ENCODE results near the gene TACC3.
"Not testable (repeated sequence)": the region's sequence is repeated elsewhere in the genome, so short reads cannot be mapped to it uniquely, and the experiment has no call there.

TACC3 gene

DNA sequence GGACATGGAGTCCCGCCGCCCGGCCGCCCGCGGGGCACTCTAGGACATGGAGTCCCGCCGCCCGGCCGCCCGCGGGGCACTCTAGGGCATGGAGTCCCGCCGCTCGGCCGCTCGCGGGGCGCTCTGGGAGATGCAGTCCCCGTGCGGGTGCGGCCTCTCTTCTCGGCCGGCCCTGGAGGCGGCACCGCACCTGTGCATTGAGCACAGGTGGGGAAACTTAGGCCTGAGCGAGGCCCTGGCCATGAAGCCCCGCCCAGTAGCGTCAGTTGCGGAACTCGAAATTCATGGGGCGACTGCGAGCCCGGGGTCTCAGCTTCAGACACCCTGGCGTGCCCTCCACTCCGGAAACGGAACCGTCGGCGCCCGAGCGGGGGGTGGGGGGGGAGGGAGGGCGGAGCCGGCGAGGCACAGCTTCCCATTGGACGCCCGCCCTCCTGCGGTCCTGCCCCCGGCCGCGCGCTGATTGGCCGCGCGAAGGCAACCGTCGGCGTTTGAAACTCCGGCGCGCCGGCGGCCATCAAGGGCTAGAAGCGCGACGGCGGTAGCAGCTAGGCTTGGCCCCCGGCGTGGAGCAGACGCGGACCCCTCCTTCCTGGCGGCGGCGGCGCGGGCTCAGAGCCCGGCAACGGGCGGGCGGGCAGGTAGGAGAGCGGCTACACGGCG lies at the start of gene TACC3, which contains the start of gene TMEM129:
Gene TACC3 (plus strand): TSS at position 519 of the 663 bp plus-strand sequence. CDS start 1,901 bp downstream, outside the sequence.
Gene TMEM129 (minus strand): TSS at position 321 of the 663 bp plus-strand sequence. CDS start 486 bp downstream, outside the sequence.
- DNase-seq: peak; percentile 53

DNA sequence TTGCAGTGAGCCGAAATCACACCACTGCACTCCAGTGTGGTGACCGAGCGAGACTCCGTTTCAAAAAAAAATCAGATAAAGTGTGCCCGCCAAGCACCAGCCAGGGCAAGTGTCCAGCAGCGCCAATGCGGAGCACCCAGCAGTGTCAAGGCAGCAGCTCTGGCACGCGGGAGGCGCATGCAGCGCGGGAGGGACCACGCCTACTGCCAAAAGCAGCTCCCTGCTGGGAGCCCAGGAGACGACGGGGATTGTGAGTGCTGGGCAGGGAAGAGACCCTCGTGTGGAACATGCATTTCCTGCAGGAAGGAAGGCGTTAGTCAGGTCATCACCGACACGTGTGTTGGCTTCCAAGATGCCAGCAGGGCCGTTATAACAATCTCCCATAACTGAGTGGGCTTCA lies 47.6 kb upstream of the TACC3 start:
- no peak for DNase-seq

DNA sequence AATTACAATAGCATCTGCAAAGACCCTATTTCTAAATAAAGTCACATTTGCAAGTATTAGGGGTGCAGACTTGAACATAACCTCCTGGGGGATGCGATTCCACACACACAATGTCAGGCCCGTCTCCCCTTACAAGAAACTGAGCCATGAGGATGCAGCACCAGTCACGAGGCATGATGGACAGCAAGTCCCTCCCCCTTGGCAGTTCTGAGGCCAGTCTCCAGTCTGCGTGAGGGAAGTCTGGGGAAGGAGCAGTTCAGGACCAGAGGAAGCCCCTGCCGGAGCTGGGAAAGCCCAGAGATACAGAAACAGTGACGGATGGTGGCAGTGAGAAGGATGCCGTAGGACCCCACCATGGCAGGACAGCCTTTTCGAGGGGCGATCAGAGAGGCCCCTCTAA lies 46.6 kb upstream of the TACC3 start:
- no peak for DNase-seq

DNA sequence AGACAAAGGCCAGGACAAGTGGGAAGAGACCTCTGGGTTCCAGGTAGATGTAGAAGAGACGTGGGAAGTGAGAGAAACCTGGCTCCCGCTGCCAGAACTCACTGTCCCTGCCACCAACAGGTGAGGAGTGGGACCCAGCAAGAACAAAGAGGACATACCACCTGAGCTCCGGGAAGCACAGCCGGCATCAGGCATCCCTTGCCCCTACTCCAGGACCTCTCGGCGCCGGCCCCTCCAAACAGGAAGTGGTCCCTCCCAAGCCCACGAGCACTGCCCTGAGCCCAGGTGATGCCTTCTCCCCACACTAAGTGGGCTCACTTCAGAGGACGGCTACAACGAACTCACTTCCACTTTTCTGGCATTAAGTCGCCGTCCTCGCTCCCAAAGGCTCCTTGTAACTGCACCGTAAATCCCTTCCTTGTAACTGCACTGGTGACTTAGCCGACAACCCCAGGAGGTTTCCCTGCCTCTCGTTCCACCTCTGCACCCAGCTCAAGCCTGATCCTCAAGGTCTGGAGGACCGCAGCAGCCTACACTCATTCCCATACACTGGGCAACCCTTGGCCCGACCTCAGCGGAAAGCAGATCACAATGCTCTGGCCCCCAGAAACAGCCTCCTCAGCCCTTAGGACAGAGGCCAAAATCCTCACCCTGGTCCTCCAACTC lies 46.1 kb upstream of the TACC3 start:
- no peak for DNase-seq

DNA sequence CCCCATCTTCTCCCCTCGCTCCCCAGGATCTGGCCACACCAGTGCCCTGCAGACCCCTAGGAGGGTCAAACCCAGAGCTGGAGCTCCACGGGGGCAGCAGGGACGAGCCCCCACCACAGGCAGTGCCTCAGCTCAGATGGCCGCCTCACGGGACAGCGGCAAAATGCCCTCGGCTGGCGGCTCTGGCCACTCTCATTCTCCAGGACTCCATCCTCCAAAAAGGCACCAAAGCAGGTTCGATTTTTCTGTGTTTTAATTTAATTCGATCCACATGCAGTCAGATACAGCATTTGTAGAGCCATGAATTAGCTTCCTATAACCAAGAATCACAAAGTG lies 45.6 kb upstream of the TACC3 start:
- DNase-seq: no peak

DNA sequence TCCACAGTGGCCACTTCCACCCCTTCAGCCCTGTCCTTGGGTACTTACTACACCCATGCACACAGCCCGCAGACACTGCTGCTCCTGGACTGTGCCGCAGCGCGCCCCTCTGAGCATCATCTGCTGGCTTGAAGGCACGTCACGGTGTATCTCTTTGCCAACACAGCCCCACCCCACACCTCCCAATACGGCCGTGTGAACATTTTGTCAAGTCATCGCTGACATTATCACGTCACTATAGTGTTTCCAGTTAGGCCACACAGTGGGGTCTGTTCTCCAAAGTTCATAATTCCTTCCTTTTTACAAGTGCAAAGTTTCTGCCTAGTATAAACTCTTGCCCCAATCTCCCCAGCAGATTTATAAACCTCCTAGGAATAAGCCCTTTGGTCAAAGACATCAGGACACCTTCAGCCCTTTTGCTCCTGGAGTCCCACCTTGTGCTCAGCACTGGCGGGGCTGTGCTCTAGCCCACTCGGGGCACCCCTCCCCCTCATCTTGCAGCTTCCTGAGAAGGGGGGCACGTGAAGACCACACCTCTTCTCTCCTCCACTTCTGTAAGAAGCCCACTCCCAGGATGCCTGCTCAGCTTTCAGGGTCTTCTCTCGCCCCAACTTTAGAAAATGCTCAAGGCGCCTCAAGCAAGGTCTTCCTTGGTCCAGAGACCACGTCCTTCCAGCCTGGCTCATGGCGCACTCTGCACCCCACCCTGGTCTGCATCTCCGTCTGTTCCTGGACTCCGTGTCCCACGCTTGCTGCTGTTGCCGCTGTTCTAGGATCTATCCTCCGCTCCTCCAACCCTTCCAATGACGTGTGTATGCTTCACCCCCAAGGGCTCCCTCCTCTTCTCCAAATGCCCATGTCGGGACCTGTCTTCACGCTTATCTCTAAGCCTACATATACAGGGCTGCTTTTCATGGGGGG lies 44.5 kb upstream of the TACC3 start:
- DNase-seq: no peak

DNA sequence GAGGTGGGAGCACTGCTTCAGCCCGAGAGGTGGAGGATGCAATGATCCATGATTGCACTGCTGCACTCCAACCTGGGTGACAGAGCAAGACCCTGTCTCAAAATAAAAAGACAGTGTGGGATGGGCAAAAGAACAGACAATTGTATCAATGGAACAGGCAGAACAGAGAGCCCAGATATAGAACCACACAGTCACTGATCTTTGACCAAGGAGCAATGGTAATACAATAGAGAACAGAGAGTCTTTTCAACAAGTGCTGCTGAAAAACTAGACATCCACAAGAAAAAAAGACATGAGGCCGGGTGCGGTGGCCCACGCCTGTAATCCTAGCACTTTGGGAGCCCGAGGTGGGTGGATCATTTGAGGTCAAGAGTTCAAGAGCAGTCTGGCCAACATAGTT lies 43.1 kb upstream of the TACC3 start:
- DNase-seq: no peak

DNA sequence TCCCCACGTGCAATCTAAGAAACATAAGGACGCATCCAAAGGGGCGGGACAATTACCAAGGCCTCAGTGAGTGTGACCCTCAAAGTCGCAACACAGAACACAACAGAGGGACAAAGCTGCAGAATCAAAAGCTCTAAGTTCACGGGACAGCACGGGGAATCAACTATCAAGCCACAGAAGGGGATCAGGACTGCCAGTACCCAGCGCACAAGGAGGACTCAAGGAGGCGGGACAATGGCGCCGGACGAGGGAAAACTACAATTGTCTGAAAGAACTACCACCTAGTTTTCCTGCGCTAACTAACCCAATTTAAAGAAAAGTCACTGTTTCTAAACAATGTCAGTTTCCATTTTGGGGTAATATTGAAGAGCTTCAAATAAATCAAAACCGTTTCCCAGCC lies 38.5 kb upstream of the TACC3 start:
- DNase-seq: no peak

DNA sequence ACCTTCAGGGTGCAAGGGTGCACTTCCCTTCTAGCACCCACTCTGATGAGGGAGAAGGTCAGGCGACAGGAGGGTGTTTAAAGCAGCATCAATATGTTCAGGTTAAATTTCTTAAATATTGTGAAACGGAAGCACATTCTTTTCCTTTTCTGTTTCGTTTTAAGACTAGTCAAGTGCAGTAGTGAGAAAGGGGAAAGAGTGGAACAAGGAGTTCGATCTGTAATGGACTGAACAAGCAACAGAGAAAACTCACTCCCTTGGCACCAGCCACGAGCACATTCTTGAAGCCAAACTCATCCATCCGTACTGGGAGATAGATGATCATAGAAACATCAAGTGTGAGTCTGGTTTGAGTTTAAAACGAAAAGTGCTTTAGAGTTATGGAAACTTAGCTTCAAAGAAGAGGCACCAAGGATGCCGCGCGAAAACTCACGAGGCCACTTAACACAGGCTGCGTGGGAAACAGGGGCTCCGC lies 38.0 kb upstream of the TACC3 start:
- no peak for DNase-seq

DNA sequence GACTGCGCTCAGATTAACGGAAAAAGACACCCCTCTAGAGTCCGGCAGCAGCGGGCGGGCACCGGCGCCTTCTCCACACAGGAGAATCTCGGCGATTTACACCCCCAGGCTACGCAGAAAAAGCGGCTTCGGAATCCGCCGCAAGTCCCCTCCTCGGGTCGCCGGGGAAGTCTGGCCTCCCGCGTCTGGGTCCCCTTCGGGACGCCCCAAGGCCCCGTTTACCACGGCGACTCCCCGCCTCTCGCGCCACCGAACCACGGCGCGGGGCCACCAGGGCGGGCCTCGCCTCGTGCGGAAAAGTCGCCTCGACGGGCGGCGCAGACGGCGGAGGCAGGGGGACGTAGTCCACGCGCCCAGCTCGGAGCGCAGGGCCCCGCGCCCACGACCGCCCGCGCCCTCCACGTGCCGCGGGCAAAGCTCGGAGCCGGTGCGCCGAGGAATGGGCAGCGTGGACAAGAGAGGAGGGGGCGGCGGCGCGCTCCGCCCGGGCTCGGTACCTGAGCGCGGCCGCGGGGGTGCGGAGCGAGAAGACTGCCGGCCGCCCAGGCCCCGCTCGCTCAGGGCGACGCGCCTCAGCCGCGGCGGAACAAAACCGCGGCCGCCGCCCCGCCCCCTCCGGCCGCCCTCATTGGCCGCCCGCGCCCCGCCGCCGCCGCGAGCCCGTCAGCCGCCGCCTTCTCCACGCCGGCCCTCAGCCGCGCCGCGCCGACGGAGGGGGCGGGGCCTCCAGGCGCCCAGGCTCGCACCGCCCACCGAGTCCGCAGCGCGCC lies 37.4 kb upstream of the TACC3 start, which contains the start of gene FAM53A:
Gene FAM53A (minus strand): TSS at position 578 of the 770 bp plus-strand sequence. CDS start 15,572 bp downstream, outside the sequence.
- DNase-seq: no peak

DNA sequence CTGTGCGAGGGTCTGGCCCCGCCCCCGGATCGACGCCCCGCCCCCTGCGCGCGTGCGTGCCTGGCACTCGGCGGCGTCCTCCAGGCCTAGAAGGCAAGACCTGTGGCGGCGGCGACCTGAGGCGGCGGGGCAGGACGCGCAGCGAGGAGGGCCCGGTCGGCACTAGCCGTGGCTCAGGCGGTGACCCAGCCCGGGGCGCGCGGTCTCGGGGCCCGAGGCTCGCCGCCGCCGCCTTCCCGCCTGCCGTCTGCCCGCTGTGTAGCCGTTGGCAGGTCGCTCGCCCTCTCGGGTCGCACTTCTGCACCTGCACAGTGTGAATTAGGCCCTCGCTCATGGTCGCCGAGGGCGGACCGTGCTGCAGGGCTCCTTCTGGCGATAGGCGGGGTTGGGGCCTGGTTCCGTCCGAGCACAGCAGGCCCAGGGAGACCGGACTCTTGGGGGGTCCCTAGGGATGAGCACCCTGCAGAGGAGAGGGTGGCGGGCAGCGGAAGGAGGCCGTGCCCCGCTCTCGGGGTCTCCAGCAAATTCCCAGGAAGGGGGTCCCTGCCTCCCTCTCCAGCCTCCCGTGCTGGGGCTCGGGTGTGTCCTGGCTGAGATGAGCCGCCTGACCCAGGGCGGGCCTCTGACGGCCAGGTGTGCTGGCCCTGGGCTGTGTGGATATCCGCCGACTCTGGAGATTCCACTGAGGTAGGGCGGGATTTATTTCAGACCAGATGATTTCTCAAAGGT lies 36.7 kb upstream of the TACC3 start:
- DNase-seq: no peak

DNA sequence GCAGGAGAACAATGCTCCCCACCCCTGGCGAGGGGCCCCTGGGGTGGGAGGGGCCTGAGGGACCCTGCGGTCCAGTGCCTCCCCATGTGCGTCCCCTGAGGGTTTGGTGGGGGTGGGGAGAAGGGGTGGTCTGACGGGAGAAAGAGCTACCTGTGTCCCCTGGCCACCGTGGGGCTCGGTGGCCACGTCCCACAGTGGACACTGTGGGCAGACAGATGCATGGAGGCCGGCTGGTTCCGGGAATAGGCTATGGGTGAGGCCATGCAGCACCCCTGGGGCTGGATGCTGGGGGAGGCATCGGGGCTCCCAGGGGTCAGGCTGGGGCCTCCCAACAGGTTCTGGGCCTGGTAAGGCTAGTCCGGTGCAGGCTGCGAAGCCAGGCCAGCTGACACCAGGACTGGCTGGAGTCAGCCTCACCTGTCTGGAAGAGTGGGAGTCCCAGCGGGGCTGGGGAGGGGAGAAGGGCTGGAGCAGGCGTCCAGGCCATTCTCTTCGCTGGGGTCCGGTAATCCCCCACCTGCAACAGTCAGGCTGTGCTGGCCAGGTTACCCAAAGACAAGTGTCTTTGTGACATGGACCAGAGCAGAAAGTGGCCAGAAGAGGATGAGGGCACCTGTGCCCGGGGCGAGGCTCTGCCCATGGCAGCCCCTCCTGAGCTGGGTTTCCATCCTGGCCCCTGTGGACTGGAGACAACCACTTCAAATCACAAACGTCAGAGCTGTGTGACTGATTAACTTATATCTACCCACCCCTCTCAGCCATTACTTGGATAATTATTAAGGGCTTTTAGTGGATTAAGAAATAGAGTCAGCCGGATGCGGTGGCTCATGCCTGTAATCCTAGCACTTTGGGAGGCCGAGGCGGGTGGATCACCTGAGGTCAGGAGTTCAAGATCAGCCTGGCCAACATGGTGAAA lies 35.8 kb upstream of the TACC3 start:
- DNase-seq: no peak

DNA sequence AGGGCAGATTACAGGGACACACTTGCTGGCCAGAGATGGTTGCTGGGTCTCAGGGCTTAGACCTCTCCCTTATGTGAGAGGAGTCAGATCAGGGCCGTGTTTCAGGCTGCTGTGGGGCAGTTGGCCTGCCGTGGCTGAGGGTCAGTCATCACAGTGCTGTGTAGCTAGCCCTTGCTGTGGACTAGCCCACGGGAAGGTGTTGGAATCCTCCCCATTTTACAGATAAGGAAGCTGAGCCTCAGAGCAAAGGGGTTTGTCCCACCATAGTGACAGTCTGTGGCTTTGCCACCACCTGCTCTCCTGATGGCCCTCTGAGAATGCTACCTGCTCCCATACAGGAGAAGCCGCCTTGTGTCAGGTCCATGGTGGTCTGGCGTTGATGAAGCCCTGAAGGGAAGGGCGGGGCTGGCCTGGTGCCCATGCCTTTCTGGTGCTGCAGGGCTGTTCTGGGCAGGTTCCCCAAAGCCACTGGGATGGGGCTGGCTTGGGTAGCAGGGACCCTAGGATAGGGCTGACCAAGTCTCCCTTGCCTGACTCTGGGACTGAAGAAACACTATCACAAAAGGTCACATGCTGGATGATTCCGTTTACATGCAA lies 34.8 kb upstream of the TACC3 start:
- DNase-seq: no peak

DNA sequence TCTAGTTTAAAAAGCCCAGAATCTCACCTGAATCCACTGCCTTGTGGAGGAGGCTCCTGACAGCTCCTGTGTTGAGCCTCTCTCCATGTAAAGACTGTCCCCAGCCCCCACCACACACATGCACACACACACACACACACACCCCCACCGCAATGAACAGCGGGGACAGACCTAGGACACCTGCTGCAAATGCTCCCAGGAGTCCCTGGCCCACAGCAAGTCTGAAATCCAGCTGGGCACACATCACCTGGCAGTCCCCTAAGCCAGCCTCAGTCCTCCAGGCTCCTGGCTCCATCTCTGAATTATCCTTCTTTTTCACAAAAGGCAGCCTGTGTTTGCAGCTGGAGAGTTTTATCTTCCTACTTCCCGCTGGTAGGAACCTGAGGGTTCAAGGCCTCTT lies 30.6 kb upstream of the TACC3 start:
- no peak for DNase-seq

DNA sequence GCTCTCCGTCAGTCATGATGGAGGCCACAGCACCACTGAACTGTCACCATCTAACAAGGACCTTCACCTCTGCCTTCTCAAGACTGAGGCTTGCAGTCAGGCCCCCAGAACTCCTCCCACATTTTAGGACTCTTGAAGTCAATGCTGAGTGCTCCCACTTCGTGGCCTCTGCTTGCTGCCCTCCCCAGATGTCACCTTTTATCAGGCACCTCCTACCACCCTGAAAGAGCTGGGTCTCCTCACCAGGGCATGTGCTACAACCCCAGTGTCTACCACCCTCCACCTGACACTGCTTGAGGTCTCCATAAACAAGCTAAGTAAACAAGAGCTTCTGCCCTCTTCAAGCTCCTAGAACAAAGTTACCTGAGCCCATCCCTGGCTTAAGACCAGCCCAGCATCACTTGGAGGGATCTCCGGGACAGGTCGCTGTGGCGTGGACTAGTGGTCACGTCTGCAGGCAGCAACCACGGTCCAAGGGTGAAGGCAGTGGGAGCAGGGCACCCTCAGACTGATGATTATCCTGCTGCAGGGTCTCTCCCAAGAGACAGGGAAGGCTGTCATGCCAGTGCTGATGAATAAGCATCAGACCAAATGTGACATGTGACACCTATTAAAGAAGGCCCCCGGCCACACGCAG lies 29.5 kb upstream of the TACC3 start:
- DNase-seq: no peak

DNA sequence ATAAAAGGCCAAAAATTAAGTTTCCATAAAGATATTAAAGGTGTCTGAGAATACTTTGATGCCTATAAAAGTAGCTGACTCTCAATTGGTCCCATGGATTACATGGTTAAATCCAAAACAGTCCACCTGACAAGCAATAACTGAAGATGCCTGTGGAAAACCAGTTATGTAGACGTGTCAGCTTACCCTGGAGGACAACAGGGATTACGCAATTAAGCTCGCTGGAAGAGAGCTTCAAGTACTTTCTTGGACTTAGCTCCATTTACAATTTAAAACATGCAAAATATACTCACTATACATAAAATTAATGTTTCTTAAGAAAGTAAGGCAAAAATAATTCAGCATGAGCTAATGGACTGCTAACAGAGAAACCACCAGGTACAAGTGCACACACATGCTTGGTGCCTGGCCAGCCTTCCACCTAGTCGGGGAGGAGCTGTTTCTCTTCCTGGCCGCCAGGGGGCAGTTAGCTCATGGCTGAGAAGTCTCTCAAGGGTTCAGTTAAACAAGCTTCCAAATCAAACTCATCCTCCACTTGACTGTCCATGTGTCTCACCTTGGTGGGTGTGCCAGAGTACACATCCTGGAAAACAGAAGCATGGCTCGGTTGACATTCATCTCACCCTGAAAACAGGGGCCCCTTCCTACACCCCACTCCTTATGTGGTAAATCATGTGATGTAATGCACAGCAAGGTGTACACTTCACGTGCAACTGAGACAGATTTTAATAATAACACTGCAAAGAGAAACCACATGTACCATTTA lies 28.0 kb upstream of the TACC3 start:
- no peak for DNase-seq

DNA sequence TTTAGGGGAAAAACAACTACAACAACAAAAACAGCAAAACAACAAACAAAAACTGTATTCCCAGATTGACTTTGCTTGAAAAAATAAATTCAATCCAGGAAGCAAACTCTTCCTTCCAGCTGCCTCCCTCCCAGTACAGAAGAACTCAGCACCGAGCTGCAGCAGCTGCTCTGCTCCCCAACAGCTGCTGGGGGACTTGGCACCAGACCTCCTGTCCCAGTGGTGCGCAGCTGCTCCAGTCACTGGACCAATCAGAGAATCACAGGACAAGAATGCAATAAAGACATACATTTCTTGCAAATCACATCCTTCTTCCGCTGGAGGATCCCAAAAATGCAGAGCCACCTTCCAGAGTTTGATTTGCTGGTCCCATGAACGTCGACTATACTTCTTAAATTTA lies 25.4 kb upstream of the TACC3 start:
- DNase-seq: no peak

DNA sequence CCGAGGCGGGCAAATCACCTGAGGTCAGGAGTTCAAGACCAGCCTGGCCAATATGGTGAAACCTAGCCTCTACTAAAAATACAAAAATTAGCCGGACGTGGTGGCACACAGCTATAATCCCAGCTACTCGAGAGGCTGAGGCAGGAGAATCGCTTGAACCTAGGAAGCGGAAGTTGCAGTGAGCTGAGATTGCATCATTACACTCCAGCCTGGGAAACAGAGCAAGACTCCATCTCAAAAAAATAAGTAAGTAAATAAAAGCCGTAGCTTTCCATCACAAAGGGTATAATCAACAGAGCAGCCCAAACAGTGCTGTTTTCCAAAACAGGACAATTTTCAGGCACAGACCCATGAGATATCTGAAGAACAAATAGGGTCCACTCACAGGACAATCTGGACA lies 19.6 kb upstream of the TACC3 start:
- DNase-seq: not testable (repeated sequence)

DNA sequence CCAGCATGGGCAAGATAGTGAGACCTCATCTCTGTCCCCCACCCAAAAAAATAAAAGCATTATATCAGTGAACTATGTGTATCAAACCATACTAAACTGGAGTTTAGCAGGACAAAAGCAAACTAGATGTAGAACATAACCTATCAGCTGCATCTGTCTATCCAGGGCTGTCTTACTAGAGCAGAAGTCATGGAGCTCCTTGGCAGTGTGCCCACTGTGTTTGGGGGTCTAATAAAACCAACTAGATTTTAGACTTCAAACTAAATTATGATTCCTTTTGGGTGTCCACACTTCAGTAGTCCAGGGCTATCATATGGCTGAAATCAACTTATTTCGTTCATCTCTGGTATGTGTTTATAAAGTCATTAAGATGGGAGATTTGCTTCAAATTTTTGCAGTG lies 17.5 kb upstream of the TACC3 start:
- no peak for DNase-seq
